HepG2 (cell line): ENCODE results near the gene GABRG3. TPM values are rescaled to one million over a fixed set of nuclear protein-coding genes. Genes with fewer than 3 reads are reported as not detected.

Experiments used
- ATAC-seq: fragments of 200-7000 bp; cut with Tn5 transposase; 3 replicates; pipeline ENCODE4 v1.9.1; 2020; ENCODE audit warnings: mild to moderate bottlenecking, moderate library complexity
- BruUV-seq: library from RNA; stranded (reverse); fragments of 400-500 nt; replicated peaks from 2 replicates; lab custom pipeline; 2021; lab: Mats Ljungman, UMichigan
- CTCF ChIA-PET: fragments of 300-600 bp; formaldehyde crosslinking; extraction: SDS; loops from one replicate; lab custom pipeline; 2021; ENCODE audit warnings: low total read pairs, inconsistent platforms, low intra/inter-chr PET ratio; lab: Yijun Ruan, JAX
- POLR2A ChIA-PET: fragments of 350-600 bp; sonication (Branson Sonifier 250); formaldehyde crosslinking; loops from one replicate; lab custom pipeline; 2020; ENCODE audit warnings: antibody characterized with exemption, inconsistent platforms; lab: Yijun Ruan, JAX
- DNase-seq: peaks from one replicate; pipeline ENCODE4 v3.0.0-alpha.2; 2015; ENCODE audit warnings: low spot score
- FAIRE-seq: peaks from 3 replicates; lab custom pipeline; 2011; peaks lifted over from hg19 to GRCh38; lab: Jason Lieb, UNC
- H2AFZ ChIP-seq: one replicate; pipeline ENCODE4 v1.6.1; 2011; ENCODE audit warnings: low read length, inconsistent platforms
- H3K27ac ChIP-seq: fragments of 300-600 bp; 3 replicates; pipeline ENCODE4 v1.8.0; 2011; ENCODE audit warnings: mixed run types, mild to moderate bottlenecking, mixed read lengths, low read length, inconsistent platforms; ENCODE audit not compliant: insufficient read depth; ENCODE audit errors: extremely low read length
- H3K27me3 ChIP-seq, 2 experiments: fragments of 200-600 bp in 1 of 2; 2 replicates in 1 of 2; 3 replicates in 1 of 2; pipeline versions ENCODE4 v1.6.0 to v1.8.0; 2011; ENCODE audit warnings: low read length in 2 of 2, mild to moderate bottlenecking in 2 of 2, moderate library complexity in 2 of 2, inconsistent platforms in 1 of 2; ENCODE audit not compliant: insufficient read depth in 2 of 2, control insufficient read depth in 1 of 2
- H3K36me3 ChIP-seq, 2 experiments: fragments of 200-600 bp in 1 of 2; replicated peaks in 1 of 2; 2 replicates in 1 of 2; 3 replicates in 1 of 2; pipeline versions ENCODE4 v1.5.1 to v1.8.0; 2011; ENCODE audit warnings: low read length in 2 of 2, inconsistent platforms in 1 of 2; ENCODE audit not compliant: insufficient read depth in 2 of 2, control insufficient read depth in 1 of 2
- H3K4me1 ChIP-seq: 2 replicates; pipeline ENCODE4 v1.5.1; 2012; ENCODE audit warnings: low read length, inconsistent platforms; ENCODE audit not compliant: insufficient read depth
- H3K4me2 ChIP-seq: 2 replicates; pipeline ENCODE4 v1.6.0; 2011; ENCODE audit warnings: low read depth, low read length, inconsistent platforms
- H3K4me3 ChIP-seq, 3 experiments: fragments of 200-600 bp in 1 of 3; sonication (generic), shearing (Covaris generic) in 1 of 3; replicated peaks in 1 of 3; 2 replicates each; pipeline ENCODE4 v1.5.1; 2011 to 2016; ENCODE audit warnings: low read length in 3 of 3, inconsistent platforms in 2 of 3, low read depth in 2 of 3, mild to moderate bottlenecking in 2 of 3, control low read depth in 1 of 3, mixed read lengths in 1 of 3; ENCODE audit not compliant: insufficient read depth in 1 of 3
- H3K79me2 ChIP-seq: one replicate; pipeline ENCODE4 v1.6.1; 2011; ENCODE audit warnings: low read length, inconsistent platforms; ENCODE audit not compliant: insufficient read depth
- H3K9ac ChIP-seq: 2 replicates; pipeline ENCODE4 v1.6.0; 2011; ENCODE audit warnings: mild to moderate bottlenecking, low read depth, low read length, inconsistent platforms; ENCODE audit not compliant: insufficient read depth
- H3K9me3 ChIP-seq: 2 replicates; pipeline ENCODE4 v1.5.1; 2012; ENCODE audit warnings: mild to moderate bottlenecking, low read length
- H4K20me1 ChIP-seq: 2 replicates; pipeline ENCODE4 v1.6.0; 2011; ENCODE audit warnings: inconsistent platforms, mild to moderate bottlenecking, low read length, moderate library complexity; ENCODE audit not compliant: insufficient read depth
- ATF7 ChIP-seq, 2 experiments: fragments of 450-650 bp in 1 of 2; sonication (generic) in 1 of 2; formaldehyde crosslinking in 1 of 2; IDR thresholded peaks; 2 replicates each; pipeline versions ENCODE4 v1.4.0 to v1.6.1; 2016 to 2020; ENCODE audit warnings: antibody characterized with exemption in 1 of 2, mild to moderate bottlenecking in 1 of 2, missing genetic modification reagents in 1 of 2
- BRD4 ChIP-seq: sonication (generic); formaldehyde crosslinking; IDR thresholded peaks from 2 replicates; pipeline ENCODE4 v1.4.0; 2020; ENCODE audit warnings: missing genetic modification reagents
- CBFB ChIP-seq: sonication (generic); formaldehyde crosslinking; IDR thresholded peaks from 2 replicates; pipeline ENCODE4 v1.4.0; 2020; ENCODE audit warnings: missing genetic modification reagents
- CBX5 ChIP-seq: sonication (generic); formaldehyde crosslinking; IDR thresholded peaks from 2 replicates; pipeline ENCODE4 v1.4.0; 2020; ENCODE audit warnings: missing genetic modification reagents, borderline replicate concordance
- CREB1 ChIP-seq, 2 experiments: fragments of 450-650 bp in 1 of 2; IDR thresholded peaks; 2 replicates each; pipeline ENCODE4 v1.6.1; 2016 to 2017; ENCODE audit warnings: control low read depth in 1 of 2, mild to moderate bottlenecking in 1 of 2, missing compliant biosample characterization in 1 of 2, missing genetic modification characterization in 1 of 2
- MAFF ChIP-seq: IDR thresholded peaks from 2 replicates; pipeline ENCODE4 v1.6.1; 2011; ENCODE audit warnings: low read depth, low read length, improper control_type of control experiment
- MAFK ChIP-seq, 2 experiments: IDR thresholded peaks in 1 of 2; conservative IDR thresholded peaks in 1 of 2; 2 replicates each; pipeline ENCODE4 v1.6.1; 2011; ENCODE audit warnings: improper control_type of control experiment in 2 of 2, low read length in 2 of 2
- MEIS1 ChIP-seq: sonication (generic); formaldehyde crosslinking; IDR thresholded peaks from 2 replicates; pipeline ENCODE4 v1.9.0; 2021; ENCODE audit warnings: mild to moderate bottlenecking, missing genetic modification reagents, moderate library complexity, borderline replicate concordance
- NFATC3 ChIP-seq: sonication (generic); formaldehyde crosslinking; IDR thresholded peaks from 2 replicates; pipeline ENCODE4 v1.5.1; 2020; ENCODE audit warnings: mild to moderate bottlenecking, missing genetic modification reagents
- TAF15 ChIP-seq: fragments of 200-400 bp; formaldehyde crosslinking; IDR thresholded peaks from one replicate; pipeline ENCODE4 v1.6.1; 2018; ENCODE audit warnings: mild to moderate bottlenecking, low read depth, low read length; ENCODE audit not compliant: poor library complexity, severe bottlenecking
- WGBS: methylation state at CpG from one replicate; pipeline ENCODE4 v1.1.6; 2017; ENCODE audit warnings: low lambda C conversion rate; 5-methylcytosine and 5-hydroxymethylcytosine counted together
- in situ Hi-C: cut with HindIII; loops from 2 replicates; pipeline ENCODE4 v1.10.0; 2017; ENCODE audit warnings: low pct_unique_long_range_greater_than_20kb; ENCODE audit not compliant: extremely low pct_ligation_motif_present
- intact Hi-C: fragments of 100-400 bp; cut with micrococcal nuclease; formaldehyde crosslinking; loops from one replicate; pipeline ENCODE4 v1.10.0; 2022; ENCODE audit not compliant: unreplicated experiment
- polyA plus RNA-seq, 8 experiments: library from polyadenylated mRNA; depleted of rRNA in 3 of 8; stranded (reverse) in 7 of 8; unstranded in 1 of 8; fragments of >200 nt; fragmentation: Illumina TruSeq in 4 of 8; extraction: Trizol in 4 of 8; gene quantifications; 2 replicates each; pipeline versions ENCODE4 v1.2.1 to v1.2.3, GENCODE V29; 2011 to 2016; ENCODE audit warnings: low read depth in 4 of 8, missing spikeins in 1 of 8, mixed read lengths in 1 of 8; ENCODE audit not compliant: insufficient read depth in 1 of 8
- total RNA-seq, 5 experiments: library from RNA; depleted of rRNA; stranded (reverse); fragments of >200 nt; fragmentation: Illumina TruSeq; extraction: Trizol; gene quantifications; 2 replicates each; pipeline ENCODE4 v1.2.3, GENCODE V29; 2016; ENCODE audit warnings: low read depth in 1 of 5

GABRG3 gene
- total and polyA plus RNA-seq, 2 of the 13 experiments (the other 11 are each of a cell fraction or from before 2014, with no cell fraction given) = not detected

DNA sequence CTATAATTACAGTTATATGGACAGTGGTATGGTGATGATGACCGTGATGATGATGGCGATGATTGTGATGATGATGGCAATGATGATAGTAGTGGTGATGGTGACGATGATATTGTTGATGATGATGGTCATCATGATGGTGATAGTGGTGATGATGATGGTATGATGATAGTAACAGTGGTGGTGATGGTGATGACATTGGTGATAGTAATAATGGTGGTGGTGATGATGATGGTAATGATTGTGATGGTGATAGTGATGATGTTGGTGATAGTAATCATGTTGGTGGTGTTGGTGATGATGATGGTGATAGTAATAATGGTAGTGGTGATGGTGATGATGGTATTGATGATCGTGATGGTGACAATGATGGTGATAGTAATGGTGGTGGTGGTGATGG is 504.4 kb downstream of the GABRG3 start:
- CTCF ChIA-PET = no interaction called here
- Histone ChIP-seq H3K27me3 (no peaks in the 10 kb centered on the region), H3K9ac (no peak overlapping the region), H2AFZ (no peak overlapping the region), H3K4me3 (no peak overlapping the region), H3K27ac (no peak overlapping the region), H3K79me2 (no peaks in the 10 kb centered on the region), H3K4me2 (no peak overlapping the region), H3K36me3 (no peaks in the 10 kb centered on the region), H3K4me1 (no peaks in the 10 kb centered on the region), H3K9me3 (peaks cover 67% of the 10 kb centered on the region), H4K20me1 (no peaks in the 10 kb centered on the region)
- DNase-seq = no peak
- ATAC-seq = no peak
- no peak for FAIRE-seq
- POLR2A ChIA-PET = no interaction called here
- no peak for TF ChIP-seq NFATC3 (CRISPR knock-in tag)
- TF ChIP-seq MEIS1 = no peak
- TF ChIP-seq CBFB (CRISPR knock-in tag) = no peak
- TF ChIP-seq ATF7 (IDR thresholded peaks at IDR 0.05) = peak; percentile 31; the same call in 1 of the 2 replicates
- no peak for TF ChIP-seq ATF7 (CRISPR knock-in tag; IDR thresholded peaks at IDR 0.05)
- peak; percentile 96 for TF ChIP-seq CREB1 (IDR thresholded peaks at IDR 0.05)
- no peak for TF ChIP-seq CREB1 (CRISPR knock-in tag; IDR thresholded peaks at IDR 0.05)
- TF ChIP-seq BRD4 = no peak
- no peak for TF ChIP-seq TAF15
- in situ Hi-C loops (no loop called here), intact Hi-C loops (no loop called here)
- BruUV-seq = no TSS peak
- 2% methylated on average over 4 of the region's 4 CpGs for WGBS

DNA sequence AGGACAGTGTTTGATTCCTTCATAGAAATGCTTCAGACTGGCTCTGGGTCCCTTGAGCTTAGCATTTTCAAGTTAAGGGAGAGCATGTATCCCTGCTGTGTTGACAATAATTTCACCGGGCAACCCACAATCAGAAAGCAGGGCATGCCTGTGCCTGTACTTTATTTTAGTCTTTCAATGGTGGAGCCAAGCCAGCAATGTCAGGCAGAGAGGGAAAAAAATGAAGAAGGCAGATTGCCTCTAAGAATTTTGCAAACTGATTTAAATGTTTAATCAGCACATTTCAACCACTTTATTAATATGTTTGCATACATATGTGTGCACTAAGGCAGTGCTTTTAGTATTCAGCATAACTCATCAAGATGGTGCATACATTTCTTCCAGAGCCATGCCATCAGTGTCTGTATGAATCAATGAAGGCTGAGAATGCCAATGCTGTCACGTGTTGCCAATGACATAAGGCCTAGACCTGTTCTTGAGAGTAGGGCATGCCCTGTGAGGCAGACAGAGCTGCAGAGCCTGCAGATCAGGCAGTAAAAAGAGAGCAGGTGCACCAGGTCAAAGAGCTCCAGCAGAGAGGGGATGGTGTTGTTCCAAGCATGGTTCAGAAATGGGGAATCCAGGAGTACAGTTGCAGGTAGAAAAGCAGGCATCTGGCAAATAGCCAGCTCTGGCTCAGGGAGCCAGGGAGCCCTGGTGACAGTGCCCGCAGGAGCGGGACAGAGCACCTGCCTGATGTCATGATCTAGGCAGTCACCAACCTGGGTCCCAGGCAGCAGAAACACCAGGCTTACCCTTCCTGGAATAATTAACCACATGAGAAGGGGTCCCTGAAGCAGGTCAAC is 508.5 kb downstream of the GABRG3 start:
- Histone ChIP-seq H3K9ac (no peak overlapping the region), H3K9me3 (peaks cover 83% of the 10 kb centered on the region), H2AFZ (no peak overlapping the region), H3K36me3 (no peaks in the 10 kb centered on the region), H3K27ac (no peak overlapping the region), H3K79me2 (no peaks in the 10 kb centered on the region), H3K4me1 (no peaks in the 10 kb centered on the region), H3K4me3 (no peak overlapping the region), H3K27me3 (no peaks in the 10 kb centered on the region), H3K4me2 (no peak overlapping the region), H4K20me1 (no peaks in the 10 kb centered on the region)
- FAIRE-seq = no peak
- no peak for ATAC-seq
- peak; percentile 4 to 60; a peak in 2 of 4 replicates for TF ChIP-seq MAFK (conservative IDR thresholded peaks at IDR 0.05 in 1 of 2, IDR thresholded peaks at IDR 0.05 in 1 of 2; ENCODE audit: low read length in 2 of 2)
- TF ChIP-seq MAFF = 0 out of 2 replicates have a peak, but pooled peaks have one; percentile 40
- TF ChIP-seq CBX5 (CRISPR knock-in tag) = no peak
- ChIA-PET CTCF (no interaction called here), POLR2A (no interaction called here)
- in situ Hi-C loops (no loop called here), intact Hi-C loops (no loop called here)
- 0% methylated on average over 2 of the region's 4 CpGs for WGBS
- no peak for DNase-seq
- BruUV-seq = no TSS peak
